ENCODE results near the gene FEM1C. TPM values are rescaled to one million over a fixed set of nuclear protein-coding genes. Genes with fewer than 3 reads are reported as not detected.

Gene FEM1C
- total RNA-seq, 1 experiment from 2014 or later: 27.5 TPM

DNA sequence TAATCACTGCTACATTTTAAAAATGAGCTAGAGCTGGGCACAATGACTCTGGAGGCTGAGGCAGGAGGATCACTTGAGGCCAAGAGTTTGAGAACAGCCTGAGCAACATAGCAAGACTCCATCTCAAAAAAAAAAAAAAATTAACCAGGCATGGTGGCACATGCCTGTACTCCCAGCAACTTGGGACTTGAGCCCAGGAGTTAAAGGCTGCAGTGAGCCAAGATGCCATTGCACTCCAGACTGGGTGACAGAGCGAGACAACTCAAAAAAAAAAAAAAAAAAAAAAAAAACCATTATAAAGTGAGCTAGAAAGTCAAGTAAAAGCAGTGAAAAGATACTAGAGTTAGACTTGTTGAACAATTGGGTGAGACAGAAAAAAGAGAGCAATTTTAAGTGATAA, 28.2 kb downstream of the FEM1C start:
- POLR2A ChIA-PET: no interaction called here

More for the DNA sequence above, 28.2 kb downstream of the FEM1C start:
- H3K4me3 ChIP-seq (replicated peaks in 1 of 2; ENCODE audit: low read depth in 1 of 2, low read length in 2 of 2): no peak overlapping the region
- no peak overlapping the region for H3K9ac ChIP-seq (ENCODE audit: low read length)
- BruUV-seq (replicated peaks): no TSS peak
- H3K36me3 ChIP-seq (ENCODE audit: control insufficient read depth in 1 of 2, insufficient read depth in 2 of 2, low read length in 2 of 2): 0 out of 4 replicates have a peak, but pooled peaks cover 0 to 4% of the 10 kb centered on the region in 2 experiments
- H3K9me3 ChIP-seq (ENCODE audit: control insufficient read depth in 1 of 2, insufficient read depth in 1 of 2, low read depth in 1 of 2, low read length in 2 of 2): no peaks in the 10 kb centered on the region
- no peak overlapping the region for H2AFZ ChIP-seq (ENCODE audit: low read depth, low read length, poor library complexity, severe bottlenecking)
- no peaks in the 10 kb centered on the region for H3K4me1 ChIP-seq (ENCODE audit: control insufficient read depth in 1 of 2, insufficient read depth in 2 of 2, low read length in 2 of 2)
- TF ChIP-seq ZBTB33 (IDR thresholded peaks at IDR 0.05; ENCODE audit: extremely low read depth, insufficient replicate concordance, low read length) (no peak), POLR2AphosphoS5 (IDR thresholded peaks at IDR 0.05; ENCODE audit: low read depth, low read length) (0 out of 2 replicates have a peak, but pooled peaks have one; percentile 21), SP1 (IDR thresholded peaks at IDR 0.05; ENCODE audit: low read depth) (no peak), EZH2 (IDR thresholded peaks at IDR 0.05) (no peak), SIN3A (IDR thresholded peaks at IDR 0.05; ENCODE audit: low read depth) (no peak), CEBPB (IDR thresholded peaks at IDR 0.05; ENCODE audit: low read depth) (no peak), ATF3 (IDR thresholded peaks at IDR 0.05) (no peak), REST (IDR thresholded peaks at IDR 0.05; ENCODE audit: low read depth) (no peak)
- no peaks in the 10 kb centered on the region for H3K9me2 ChIP-seq (ENCODE audit: insufficient read depth)
- H3K4me2 ChIP-seq (ENCODE audit: low read length): no peak overlapping the region
- no peaks in the 10 kb centered on the region for H4K20me1 ChIP-seq (ENCODE audit: insufficient read depth)
- intact Hi-C loops (cut with micrococcal nuclease): no loop called here
- H3K79me2 ChIP-seq (ENCODE audit: insufficient read depth, low read length): peaks cover 11% of the 10 kb centered on the region; the same call in 1 of the 2 replicates
- RAD21 ChIA-PET (ENCODE audit: low non-redundant PET in 1 of 2, low total read pairs in 2 of 2, uncharacterized antibody in 2 of 2, unreplicated experiment in 2 of 2): no interaction called here
- ATAC-seq (no peak), DNase-seq (ENCODE audit: low read depth, low spot score) (no peak)
- no peaks in the 10 kb centered on the region for H3K27me3 ChIP-seq (ENCODE audit: insufficient read depth, low read length)
- H3K27ac ChIP-seq (ENCODE audit: low read depth, low read length): no peak overlapping the region
- CTCF ChIA-PET: interaction anchor here (0.6 kb wide), 1 partner anchor 416 kb away, joined by 3 read pairs; no protein-coding TSS in a partner anchor

All from HCT116 (cell line).